22Rv1 (cell line): ENCODE data around the gene VTN.

Experiments used
- H3K27ac ChIP-seq: fragments of 450-650 bp; 2 replicates; pipeline ENCODE4 v1.5.1; 2017
- CTCF ChIP-seq: fragments of 450-650 bp; IDR thresholded peaks from 2 replicates; pipeline ENCODE4 v1.5.1; 2017; ENCODE audit warnings: mild to moderate bottlenecking
- ZFX ChIP-seq: fragments of 450-650 bp; IDR thresholded peaks from 2 replicates; pipeline ENCODE4 v1.6.1; 2017; ENCODE audit warnings: antibody characterized with exemption, borderline replicate concordance

The VTN gene

GRCh38 chr17:28317966-28318758 is 51.9 kb downstream of the VTN start:
- TF ChIP-seq ZFX (no peak), CTCF (no peak)
- H3K27ac ChIP-seq: peak overlapping the region; percentile 85
